Measurements from ENCODE around the gene RAB36.

Gene RAB36

DNA sequence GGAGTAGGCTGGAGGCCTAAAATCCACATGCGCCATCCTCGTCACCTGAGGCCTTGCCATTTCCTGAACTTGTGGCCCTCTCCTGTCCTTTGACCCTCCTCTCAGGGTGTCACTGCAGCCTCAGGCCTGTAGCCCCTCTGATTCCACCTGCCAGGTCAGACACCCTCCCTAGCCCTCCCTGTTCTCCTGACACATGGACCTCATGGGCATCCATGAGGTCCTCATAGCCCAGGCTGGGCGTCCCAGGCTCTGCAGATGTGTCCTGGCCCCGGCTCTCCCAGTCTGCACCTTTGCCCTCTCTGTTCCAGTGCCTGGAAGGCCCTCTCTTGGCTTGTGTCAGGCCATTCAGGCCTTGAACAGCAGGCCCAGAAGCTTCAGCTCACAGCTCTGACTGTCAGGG lies 15.8 kb downstream of the RAB36 start:
- DNase-seq: no peak

DNA sequence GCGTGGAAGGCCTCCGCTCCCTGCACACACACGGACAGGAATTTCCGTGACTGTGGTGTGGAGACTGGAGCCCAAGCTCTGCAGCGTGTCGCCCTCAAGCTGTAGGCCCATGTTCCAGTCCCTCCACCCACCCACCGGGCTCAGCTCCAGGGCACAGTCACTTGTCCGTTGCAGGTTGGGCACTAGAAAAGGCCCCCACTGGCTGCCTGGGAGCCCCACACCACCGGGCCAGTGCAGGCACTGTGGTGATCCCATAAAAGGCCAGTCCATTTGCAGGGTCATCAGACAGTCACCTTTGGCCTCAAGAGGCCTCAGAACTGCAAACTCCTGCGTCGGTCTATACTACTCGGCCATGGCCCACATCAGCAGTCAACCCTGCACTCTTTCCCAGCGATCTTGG lies 16.3 kb downstream of the RAB36 start:
- DNase-seq: no peak

DNA sequence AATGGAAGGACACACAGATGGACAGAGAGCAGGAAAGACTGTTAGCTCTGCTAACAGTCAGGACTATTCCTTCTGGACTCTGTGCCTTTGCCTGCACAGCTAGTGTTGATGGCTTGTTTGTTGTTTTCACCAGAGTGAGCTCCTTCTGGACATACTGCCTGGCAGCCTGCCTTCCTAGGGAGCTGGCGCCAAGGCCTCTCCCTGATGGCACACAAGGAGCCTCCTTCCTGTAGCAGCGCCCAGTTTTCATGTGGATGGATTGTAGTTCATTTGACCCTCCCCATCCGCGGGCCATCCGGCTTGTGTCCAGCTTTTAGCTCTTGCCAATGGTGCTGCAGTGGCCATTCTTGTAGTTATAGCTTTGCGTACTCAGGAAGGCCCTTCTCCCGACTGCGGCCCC lies 18.4 kb downstream of the RAB36 start:
- no peak for DNase-seq

DNA sequence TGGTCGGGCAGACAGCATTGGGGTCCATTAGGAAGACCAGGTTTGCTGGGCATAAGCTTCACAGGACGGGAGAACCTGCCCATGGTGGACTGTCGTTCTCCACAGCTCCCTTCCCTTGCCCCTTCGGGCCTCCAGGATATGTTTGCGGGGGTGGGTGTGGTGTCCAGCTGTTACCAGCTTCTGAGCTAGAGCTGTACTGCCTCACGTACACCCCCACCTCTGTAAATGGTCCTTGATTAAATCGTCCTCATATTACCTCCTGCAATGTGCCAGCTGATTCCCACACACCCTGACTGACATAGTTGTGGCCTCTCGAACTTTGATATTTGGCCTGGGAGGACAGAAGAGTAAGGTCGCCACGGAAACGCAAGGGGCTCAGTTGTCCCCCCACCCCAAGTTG lies 18.8 kb downstream of the RAB36 start:
- DNase-seq: no peak

DNA sequence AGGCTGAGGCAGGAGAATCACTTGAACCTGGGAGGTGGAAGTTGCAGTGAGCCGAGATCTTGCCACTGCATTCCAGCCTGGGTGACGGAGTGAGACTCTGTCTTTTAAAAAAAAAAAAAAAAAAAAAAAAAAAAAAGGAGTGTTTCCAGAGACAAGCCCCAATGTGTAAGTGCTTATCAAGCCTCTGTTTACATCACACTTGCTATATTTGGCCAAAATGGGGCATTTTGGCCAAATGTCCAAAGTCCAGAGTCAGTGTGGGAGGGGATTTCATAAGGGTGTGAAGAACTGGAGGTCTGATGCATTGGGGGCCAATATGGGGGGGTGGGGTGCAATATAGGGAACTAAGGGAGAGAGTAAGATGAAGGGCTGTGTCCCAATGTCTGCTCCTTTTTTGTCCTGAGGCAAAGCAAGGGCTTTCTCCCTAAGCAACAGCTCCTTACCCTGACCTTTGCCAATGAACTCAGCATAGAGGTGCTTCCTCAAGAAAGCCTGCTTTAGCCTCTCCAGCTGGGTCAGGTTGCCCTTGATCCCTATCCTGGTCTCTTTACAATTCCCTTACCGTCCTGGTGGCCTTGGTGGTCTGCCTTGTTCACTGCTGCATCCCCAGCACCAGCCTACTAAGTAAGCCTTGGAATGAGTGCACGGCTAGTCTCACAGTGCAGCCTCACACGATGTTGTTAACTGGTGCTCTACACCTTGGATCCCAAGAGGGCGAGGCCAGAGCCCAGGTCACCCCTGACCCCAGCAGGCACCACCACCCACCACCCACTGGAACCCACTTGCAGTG lies 21.0 kb downstream of the RAB36 start:
- DNase-seq: no peak

DNA sequence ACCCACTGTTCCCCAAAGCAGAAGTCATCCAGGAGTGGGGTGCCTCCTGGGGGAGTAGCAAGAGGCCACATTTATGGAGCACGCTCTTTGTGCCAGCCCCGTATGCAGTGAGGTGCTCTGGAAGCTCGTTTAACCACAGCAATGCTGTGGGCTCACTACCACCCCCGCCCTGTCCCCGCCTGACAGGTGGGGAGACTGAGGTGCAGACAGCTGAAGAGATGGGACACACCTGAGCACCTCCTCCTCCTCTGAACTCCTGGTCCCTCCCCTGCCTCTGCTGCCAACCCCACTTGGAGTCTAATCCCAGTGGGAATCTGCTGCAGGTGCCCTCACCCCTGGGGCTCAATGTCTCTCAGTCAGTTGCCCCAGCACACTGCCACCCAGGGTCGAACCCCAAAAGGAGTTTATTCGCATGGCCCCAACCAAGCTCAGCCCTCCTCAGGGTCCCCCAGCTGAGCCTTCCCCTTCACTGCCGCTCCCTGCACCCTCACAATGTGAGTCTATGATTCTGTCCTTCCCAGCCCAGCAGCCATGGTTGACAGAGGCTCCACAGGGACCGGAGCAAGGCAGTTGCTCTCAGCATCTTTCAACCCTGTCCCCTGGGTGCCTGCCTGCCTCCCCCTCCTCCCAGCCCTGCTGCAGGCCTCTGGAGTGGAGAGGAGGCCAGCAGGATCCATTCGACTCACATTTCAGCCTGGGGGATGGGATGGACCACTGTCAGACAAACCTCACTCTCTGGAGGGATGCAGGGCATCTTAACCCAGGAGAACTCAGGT lies 21.8 kb downstream of the RAB36 start:
- no peak for DNase-seq

DNA sequence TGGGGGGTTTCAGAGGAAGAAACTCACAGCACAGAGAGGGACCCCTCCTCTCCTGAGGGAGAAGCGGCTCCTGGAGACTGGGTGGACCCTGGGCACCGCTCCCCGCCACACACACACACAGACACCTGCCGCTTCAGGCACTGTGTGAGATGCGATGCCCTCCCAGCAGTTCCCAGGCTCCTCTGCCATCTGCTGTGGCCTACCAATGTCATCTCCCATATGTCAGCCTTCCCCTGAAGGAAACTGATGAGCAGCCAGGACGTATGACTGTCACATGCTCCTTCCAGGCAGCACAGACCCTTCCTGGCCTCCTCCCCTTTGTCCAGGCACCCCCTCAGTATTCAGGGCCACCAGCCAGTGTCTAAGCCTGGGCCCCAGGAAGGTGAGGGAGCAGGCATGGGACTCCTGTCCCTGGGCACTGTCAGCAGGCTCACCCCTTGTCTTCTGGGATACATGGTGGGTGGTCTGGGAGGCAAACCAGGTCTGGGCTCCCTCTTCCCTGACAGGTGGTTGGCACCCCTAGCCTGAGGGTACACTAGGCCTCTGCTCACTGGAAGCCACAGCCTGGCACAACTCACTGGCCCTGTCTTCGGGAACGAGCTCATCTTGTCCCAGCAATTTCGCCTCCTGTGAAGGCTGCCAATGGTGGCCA lies 23.2 kb downstream of the RAB36 start:
- DNase-seq: no peak

DNA sequence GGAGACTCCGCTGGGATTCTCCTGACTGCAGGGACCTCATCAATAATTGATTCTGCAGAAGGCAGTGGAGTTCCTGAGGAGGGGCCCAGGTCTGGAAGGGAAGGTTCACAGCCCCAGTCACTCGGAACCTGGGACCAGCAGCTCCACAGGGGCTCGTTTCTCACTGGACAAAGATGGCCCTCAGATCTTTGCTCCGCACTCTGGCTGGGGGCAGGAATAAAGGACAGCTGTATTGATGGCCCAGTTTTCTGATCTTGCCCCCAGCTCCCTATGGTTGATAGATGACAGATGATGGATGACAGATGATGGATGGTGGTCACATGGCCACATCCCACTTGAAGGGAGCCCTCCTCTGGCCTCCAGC lies 23.7 kb downstream of the RAB36 start:
- DNase-seq: no peak

DNA sequence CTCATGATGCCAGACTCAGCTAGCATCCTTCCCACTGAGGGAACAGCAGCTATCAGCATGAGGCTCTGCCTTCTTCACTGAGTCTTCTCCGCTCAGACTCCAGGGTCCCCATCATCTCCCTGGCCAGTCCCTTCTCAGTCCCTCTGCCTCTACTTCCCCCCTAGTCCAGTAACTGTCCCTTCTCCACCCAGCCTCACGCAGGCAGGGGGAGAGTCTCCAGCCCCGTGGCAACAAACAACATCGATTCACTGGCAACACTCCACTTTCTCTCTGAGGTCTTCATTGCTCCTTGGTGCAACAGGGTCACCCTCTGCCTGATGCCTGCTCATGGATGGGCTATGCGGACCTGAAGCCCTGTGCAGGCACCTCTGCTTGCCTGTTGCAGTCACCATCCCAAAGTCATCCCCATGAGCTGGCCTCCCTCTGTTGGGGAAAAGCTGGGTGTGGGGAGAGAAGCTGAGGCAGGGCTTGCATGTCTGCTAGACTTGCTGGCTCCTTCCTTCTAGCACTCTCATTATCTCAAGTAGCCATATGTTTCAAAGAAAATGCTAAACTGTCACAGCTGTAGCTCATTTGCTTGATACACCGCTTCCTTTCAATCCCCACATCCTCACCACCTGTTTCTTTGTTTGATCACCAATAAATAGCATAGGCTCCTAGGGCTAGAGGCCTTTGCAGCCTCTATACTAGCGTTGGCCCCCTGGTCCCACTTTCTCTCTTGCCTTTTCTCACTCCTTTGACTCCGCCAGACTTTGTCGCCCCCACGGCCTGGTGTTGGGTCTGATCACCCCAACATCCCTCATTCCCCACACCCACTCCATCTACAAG lies 30.8 kb downstream of the RAB36 start:
- no peak for DNase-seq

DNA sequence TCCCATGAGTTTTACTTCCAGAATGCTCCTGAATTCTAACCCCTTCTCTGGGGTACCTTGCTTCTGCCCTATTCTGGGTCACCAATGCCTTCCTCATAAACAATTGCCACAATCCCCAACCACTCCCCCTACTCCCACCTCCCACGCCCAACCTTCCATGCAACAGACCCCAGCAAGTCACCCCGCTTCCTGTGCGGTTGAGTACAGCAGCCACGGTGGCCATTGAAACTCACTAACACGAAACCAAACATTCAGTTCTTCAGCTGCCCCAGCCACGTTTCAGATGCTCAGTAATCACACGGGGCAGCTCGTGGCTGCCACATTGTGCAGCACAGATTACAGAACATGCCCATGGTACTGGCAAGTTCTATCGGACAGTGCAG lies 31.4 kb downstream of the RAB36 start:
- DNase-seq: no peak

DNA sequence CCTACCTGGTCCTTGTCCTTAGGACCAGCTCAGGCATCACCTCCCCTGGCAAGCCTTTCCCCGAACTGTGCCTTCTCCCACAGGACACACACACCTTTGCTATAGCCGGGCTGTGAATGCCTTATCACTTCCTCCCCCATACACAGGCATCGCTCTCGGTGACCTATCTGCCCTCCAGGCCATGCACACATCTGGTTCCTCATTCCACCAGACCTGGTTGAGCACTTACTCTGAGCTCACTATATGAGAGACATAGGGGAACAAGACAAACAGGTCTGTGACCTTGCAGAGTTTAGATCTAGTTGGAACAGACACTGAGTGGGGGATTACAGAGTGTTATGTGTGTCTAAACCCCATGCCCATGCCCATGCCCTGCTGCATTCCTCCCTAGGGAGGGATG lies 31.9 kb downstream of the RAB36 start:
- no peak for DNase-seq

DNA sequence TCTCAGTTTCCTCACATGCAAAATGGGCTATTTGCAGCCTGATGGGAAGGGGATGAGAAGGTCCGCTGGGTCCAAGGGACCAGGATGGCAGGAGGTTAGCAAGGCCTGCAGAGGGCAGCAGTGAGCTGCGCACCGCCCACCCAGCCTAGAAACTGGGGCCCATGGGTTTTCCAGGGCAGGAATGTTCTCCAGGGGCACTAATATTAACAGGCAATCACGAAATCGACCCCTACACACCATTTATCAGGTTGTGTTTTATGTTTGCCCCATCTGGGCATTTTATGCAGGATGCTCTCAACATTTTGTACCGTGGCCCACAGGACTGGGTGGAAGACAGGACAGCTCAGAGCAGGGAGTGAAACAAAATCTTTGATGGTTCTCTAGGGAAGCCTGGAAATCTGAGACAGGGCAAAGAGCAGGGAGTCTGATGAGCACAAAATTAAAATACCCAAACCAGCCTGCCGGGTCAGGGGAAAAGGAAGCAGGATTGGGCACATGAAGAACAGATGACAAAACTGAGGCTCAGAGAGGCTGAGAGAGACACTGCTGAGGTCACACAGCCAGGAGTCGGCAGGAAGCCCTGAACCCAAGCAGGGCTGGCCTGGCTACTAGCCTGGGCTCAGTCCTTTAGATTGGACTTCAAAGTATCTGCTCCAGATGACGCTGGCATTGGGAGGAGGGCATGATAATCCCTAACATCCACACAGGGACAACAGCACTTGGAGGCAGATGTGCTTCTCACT lies 33.4 kb downstream of the RAB36 start:
- no peak for DNase-seq

DNA sequence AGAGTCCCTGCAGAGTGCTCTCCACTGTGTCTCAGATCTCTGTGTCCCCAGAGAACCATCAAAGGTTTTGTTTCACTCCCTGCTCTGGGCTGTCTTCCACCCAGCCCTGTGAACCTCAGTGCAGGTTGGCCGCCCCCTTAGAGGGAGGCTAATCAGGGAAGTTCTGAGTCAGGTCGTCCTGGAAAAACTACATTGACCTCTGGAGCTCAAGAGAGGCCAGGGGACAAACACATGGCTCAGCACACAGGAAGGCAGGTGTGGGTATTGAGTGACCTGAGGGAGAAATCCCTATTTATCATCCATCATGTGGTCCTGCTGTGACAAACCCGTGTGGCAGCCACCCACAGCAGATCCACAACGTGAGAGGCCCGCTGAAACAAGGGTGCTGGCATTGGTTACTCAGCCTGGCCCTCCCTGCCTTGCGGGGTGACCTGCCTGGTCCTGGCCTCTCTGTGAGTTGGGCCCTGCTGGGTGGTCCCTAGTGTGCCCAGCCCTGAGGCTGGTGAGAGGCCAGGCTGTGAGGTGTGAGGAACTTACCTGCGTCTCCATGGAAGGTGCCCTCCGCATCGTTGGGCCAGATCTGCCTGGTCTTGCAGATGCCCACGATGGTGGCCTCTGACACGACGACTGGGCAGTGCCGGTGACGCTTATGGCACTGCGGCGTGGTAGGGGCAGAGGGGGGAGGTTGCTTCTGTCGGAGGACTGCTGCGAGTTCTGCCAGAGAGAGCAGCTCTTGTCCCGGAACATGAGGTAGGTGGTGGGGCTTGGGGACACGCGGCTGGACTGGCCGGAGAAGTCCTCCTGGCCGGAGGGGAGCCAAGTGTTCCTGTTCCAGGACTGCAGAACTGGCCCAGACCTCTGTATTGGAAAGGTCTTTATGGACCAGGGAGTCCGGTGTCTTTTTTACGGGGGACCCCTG lies 34.4 kb downstream of the RAB36 start:
- no peak for DNase-seq

DNA sequence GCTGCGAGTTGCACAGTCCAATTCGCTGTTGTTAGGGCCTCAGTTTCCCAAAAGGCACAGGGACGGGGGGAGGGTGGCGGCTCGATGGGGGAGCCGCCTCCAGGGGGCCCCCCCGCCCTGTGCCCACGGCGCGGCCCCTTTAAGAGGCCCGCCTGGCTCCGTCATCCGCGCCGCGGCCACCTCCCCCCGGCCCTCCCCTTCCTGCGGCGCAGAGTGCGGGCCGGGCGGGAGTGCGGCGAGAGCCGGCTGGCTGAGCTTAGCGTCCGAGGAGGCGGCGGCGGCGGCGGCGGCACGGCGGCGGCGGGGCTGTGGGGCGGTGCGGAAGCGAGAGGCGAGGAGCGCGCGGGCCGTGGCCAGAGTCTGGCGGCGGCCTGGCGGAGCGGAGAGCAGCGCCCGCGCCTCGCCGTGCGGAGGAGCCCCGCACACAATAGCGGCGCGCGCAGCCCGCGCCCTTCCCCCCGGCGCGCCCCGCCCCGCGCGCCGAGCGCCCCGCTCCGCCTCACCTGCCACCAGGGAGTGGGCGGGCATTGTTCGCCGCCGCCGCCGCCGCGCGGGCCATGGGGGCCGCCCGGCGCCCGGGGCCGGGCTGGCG lies 35.1 kb downstream of the RAB36 start, which contains the start of gene BCR:
Gene BCR (plus strand): TSS at position 209 of the 592 bp plus-strand sequence. CDS start 452 bp downstream, outside the sequence.
- DNase-seq: no peak

DNA sequence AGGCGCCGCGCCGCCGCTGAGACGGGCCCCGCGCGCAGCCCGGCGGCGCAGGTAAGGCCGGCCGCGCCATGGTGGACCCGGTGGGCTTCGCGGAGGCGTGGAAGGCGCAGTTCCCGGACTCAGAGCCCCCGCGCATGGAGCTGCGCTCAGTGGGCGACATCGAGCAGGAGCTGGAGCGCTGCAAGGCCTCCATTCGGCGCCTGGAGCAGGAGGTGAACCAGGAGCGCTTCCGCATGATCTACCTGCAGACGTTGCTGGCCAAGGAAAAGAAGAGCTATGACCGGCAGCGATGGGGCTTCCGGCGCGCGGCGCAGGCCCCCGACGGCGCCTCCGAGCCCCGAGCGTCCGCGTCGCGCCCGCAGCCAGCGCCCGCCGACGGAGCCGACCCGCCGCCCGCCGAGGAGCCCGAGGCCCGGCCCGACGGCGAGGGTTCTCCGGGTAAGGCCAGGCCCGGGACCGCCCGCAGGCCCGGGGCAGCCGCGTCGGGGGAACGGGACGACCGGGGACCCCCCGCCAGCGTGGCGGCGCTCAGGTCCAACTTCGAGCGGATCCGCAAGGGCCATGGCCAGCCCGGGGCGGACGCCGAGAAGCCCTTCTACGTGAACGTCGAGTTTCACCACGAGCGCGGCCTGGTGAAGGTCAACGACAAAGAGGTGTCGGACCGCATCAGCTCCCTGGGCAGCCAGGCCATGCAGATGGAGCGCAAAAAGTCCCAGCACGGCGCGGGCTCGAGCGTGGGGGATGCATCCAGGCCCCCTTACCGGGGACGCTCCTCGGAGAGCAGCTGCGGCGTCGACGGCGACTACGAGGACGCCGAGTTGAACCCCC lies 35.8 kb downstream of the RAB36 start:
- DNase-seq: no peak

DNA sequence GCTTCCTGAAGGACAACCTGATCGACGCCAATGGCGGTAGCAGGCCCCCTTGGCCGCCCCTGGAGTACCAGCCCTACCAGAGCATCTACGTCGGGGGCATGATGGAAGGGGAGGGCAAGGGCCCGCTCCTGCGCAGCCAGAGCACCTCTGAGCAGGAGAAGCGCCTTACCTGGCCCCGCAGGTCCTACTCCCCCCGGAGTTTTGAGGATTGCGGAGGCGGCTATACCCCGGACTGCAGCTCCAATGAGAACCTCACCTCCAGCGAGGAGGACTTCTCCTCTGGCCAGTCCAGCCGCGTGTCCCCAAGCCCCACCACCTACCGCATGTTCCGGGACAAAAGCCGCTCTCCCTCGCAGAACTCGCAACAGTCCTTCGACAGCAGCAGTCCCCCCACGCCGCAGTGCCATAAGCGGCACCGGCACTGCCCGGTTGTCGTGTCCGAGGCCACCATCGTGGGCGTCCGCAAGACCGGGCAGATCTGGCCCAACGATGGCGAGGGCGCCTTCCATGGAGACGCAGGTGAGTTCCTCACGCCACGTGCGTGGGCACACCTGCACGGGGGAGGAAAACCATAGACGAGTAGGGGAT lies 36.5 kb downstream of the RAB36 start:
- DNase-seq: no peak

DNA sequence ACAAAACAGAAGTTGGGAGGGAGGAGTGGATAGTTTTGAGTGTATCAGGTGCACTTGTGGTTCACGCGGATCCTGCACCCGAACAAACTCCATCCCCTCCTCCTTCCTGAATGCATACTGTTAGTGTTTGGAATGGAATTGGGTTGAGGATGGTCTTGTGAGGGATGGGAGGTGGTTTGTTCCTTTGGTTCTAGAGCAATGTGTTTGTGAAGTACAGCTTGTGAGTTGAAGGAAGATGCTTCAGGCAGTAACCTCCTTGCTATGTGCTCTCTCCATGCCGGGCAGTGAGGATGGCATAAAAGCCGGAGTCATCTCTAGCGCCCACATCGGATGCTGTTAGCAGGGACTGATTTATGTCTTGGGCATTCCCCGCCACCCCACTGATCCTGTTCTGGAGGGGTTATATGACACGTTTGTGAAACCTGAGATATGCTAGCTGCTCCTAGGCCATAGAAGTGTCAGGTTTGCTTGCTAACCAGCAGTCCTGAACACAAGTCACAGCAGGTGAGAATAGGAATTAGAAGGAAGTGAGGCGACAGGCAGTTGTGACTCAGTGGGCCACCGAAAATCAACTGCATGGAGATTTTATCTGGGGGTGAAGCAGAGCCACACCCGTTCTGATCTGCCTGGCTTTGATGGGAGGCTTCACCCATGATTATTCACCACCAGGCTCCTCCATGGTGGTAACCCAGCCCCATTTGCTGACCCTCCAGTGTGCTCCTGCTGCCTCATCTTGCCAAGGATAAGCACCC lies 37.2 kb downstream of the RAB36 start:
- DNase-seq: no peak

DNA sequence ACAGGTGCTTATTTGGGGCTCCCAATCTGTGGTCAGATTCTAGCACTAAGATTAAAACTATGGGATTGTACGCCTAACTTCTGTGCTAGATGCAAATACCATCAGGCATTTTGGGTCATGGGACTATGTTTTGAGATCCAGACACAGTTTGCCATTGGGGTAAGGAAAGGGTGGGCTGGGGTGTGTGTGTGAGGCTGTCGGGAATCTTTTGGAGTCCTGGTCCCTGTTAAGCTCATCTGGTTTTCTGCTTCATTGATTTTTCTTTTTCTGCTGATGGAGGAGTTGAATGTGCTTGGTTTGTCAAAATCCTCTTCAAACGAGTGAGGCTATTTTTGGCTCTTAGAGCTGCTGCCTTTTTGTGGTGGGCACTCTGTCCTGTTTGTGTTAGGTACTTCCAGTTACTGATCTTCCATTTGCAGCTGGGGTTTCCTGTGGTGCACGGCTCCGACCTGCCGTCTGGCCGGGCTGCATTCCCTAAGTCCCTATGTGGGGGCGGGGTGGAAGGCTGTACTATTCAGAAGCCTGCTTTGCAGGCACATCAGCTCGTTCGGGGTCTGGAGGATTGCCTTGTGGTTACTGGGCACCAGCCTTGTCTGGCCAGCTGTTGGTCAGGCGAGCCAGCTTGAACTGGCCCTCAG lies 37.9 kb downstream of the RAB36 start:
- peak; percentile 30 for DNase-seq

Measured in DMS79 (cell line).